ENCODE measurements around the gene OR11A1.

Gene OR11A1

GRCh38 chr6:29388533-29388932, 68.3 kb downstream of the OR11A1 start:
- no peak for TF ChIP-seq CTCF (IDR thresholded peaks at IDR 0.05; ENCODE audit: unreplicated experiment in 3 of 3)
- peaks cover 15% of the 10 kb centered on the region for H3K27me3 Mint-ChIP-seq (ENCODE audit: low read depth)
- H3K9me3 Mint-ChIP-seq = no peaks in the 10 kb centered on the region
- no peak overlapping the region for H3K4me3 Mint-ChIP-seq
- H3K27ac Mint-ChIP-seq = no peak overlapping the region
- no peaks in the 10 kb centered on the region for H3K36me3 Mint-ChIP-seq (ENCODE audit: low read depth)
- H3K4me1 Mint-ChIP-seq = no peaks in the 10 kb centered on the region

GRCh38 chr6:29376003-29376402, 80.9 kb downstream of the OR11A1 start:
- TF ChIP-seq CTCF (IDR thresholded peaks at IDR 0.05; ENCODE audit: unreplicated experiment in 3 of 3) = no peak
- no peaks in the 10 kb centered on the region for H3K36me3 Mint-ChIP-seq (ENCODE audit: low read depth)
- H3K4me3 Mint-ChIP-seq = no peak overlapping the region
- H3K27me3 Mint-ChIP-seq (ENCODE audit: low read depth) = peaks cover 14% of the 10 kb centered on the region
- H3K27ac Mint-ChIP-seq = no peak overlapping the region
- no peaks in the 10 kb centered on the region for H3K4me1 Mint-ChIP-seq
- H3K9me3 Mint-ChIP-seq = peaks cover 3% of the 10 kb centered on the region

All from nephron (organoid).